Inflammatory macrophage treated with lipopolysaccharide for 4 hours (primary cell): Measurements from ENCODE around the gene PRF1.
"Not testable (repeated sequence)": the region's sequence is repeated elsewhere in the genome, so short reads cannot be mapped to it uniquely, and the experiment has no call there.

Source experiments
- DNase-seq: peaks from one replicate; pipeline ENCODE4 v3.0.0-alpha.2; 2020

The PRF1 gene

GRCh38 chr10:70592186-70592735, 10.3 kb downstream of the PRF1 start:
- DNase-seq = no peak

- DNase-seq = no peak
Measured at GRCh38 chr10:70590655-70591416, 11.7 kb downstream of the PRF1 start.

DNA sequence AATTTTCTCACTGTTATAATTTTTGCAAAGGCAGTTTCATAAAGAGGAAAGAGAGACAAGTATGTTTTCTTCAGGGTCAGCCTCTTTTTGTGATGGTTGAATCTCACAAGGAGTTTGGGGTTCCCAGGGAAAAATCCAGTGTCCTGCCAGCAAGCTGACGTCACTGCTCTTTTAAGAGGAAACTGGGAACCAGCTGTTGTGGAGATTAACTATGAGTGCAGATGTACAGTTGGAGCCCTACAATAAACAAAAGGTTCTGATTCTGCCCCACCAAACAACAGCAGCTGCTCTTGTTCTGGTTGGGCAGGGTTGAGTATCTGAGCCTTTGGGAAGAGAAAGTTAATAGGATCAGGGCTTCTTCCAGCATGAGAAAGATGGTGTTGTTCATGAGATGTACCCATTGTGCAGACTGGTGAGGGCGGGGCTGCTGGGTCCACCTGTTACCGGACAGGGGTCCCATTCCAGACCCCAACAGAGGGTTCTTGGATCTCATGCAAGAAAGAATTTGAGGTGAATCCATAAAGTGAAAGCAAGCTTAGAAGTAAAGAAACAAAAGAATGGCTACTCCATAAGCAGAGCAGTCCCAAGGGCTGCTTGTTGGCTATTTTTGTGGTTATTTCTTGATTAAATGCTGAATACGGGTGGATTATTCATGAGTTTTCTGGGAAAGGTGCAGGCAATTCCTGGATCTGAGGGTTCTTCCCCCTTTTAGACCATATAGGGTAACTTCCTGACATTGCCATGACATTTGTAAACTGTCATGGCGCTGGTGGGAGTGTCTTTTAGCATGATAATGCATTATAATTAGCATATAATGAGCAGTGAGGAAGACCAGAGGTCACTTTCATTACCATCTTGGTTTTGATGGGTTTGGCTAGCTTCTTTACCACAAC, 12.5 kb downstream of the PRF1 start:
- no peak for DNase-seq

GRCh38 chr10:70588859-70589570, 13.5 kb downstream of the PRF1 start:
- no peak for DNase-seq

DNA sequence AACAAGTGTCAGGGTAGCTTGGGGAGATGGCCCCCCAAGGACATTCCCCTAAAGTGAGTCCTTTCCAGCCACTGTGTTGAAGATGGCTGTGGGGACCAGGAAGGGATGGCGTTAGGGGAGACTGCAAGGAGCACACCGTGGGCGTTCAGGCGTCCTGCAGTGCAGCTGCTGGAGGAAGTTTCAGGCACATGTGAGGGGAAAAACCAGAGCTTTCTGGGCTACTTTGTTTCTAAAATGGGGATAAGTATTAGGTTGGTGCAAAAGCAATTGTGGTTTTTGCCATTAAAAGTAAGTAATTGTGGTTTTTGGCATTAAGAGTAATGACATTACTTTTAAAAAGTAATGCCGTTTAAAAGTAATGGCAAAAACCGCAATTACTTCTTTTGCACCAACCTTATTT, 14.3 kb downstream of the PRF1 start:
- peak; percentile 53 for DNase-seq

- DNase-seq = no peak
Measured at GRCh38 chr10:70587045-70587658, 15.4 kb downstream of the PRF1 start.

DNA sequence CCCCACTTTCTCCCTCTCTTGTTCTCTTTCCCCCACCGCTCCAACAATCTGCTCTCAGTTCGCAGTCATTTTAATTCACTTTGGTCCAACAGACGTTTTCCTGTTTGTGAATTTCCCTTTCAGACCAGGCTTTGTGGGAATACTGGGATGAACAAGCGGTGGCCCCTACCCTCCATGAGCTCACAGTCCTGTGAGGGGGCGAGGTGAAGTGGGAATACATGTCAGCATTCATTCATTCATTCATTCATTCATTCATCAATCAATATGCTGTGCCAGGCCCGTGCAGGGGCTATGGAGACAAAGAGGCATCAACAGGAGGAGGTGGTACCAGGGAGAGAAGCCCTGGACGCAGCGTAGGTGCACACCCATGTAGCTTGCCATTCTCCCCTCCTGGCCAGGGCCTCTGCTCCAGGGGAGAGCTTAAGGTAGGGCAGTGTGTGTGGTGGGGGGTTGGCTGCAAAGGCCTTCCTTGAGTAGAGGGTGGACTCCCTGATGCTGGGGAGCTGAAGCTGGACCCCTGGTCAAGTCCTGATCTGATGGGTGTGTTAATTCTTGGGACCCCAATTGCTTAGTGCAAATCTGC, 16.1 kb downstream of the PRF1 start:
- no peak for DNase-seq

DNA sequence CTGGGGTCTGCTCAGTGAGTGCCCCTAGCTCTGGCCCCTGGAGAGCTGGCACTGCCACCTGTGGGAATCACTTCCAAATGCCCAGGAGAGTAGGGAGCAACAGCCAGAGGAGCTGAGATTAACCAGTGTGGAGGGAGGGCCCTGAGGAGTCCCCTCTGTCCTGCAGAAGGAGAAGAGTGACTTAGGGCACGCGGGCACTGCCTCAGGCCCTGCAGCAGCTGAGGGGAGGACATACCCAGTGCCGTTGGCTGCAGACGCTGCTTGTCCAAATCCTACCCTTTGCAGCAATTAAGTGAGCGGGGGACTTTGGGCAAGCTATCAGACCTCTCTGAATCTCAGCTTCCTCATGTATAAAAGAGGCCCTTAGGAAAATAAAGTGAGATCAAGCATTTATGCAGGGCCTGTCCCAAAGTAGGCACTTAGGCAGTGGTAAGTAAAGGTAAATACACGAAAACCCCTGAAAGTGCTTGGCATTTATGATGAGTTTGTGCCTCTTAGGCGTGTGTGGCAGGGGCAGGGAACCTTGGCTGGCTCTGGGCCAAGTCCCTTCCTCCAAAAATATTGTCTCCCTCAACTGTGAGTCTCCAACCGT, 16.9 kb downstream of the PRF1 start:
- DNase-seq = no peak

DNA sequence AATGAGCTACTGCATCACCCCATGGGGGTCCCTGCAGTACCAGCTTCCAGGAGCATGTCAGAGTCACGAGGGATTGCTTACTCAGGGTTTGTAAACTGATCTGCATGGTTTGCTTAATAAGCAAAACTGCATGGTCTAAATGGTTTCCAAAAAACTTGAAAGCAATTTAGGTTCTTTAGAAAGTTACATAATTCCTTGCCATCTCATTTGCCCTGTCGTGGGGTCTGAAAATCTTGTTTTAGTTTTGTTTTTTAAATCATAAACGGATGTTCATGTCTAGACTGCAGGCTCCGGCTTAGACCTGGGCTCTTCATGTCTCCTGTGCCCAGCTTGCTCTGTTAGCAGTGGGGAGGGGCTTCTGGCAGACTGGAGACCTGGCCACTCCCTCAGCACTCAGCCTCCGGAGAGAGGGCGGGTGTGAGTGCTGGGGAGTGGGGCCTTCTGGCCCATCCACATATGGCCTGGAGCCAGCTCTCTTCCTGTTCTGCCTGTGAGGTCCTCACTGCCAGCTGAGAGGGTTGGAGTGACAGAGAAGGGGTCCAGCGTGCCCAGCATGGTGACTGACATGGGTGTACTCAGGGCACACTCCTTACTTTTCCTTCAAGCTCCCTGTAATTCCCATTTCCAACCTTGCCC, 17.5 kb downstream of the PRF1 start:
- no peak for DNase-seq

- DNase-seq = no peak
Measured at GRCh38 chr10:70584366-70584765, 18.2 kb downstream of the PRF1 start.

- DNase-seq = no peak
Measured at GRCh38 chr10:70583669-70584037, 18.9 kb downstream of the PRF1 start.

- DNase-seq = no peak
Measured at GRCh38 chr10:70582793-70583668, 19.5 kb downstream of the PRF1 start.

DNA sequence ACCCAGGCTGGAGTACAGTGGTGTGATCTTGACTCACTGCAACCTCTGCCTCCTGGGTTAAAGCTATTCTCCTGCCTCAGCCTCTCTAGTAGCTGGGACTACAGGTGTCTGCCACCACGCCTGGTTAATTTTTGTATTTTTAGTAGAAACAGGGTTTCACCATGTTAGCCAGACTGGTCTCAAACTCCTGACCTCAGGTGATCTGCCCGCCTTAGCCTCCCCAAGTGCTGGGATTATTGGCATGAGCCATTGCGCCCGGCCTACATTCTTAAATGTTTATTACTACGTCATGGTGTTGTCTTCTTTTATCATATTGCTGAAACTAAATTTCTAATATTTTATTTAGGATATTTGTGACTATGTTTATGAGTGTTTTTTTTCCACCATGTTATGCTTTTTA, 21.4 kb downstream of the PRF1 start:
- DNase-seq = not testable (repeated sequence)

DNA sequence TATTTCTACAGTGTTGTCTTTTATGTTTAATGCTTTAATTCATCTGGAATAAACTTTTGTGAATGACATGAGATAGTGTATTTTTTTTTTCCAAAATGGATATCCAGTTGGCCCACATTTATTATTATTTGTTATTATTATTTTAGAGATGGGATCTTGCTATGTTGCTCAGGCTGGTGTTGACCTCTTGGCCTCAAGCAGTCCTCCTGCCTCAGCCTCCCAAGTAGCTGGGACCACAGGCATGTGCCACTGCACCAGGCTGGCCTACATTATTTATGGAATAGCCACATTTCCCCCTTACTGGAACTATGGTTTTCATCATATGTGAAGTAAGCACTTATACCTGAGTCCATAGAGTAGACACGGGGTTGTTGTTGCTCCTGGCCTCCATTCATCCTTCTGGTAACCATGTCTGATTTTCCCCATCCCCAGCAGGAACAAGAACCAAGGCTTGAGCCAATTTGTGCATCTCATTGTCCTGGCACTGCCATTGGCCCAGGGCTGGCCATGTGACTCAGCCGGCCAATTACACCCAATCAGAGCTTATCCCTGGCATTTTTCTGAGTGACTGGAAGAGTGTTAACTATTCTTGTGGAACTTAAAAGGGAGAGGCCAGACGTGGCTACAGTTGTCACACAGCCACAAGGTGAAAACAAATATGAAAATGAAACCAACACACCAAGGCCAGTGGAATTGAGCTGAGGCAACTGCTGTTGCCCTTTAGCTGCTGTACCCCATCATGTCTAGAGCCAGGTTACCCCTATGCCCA, 23.1 kb downstream of the PRF1 start:
- peak; percentile 39 for DNase-seq

DNA sequence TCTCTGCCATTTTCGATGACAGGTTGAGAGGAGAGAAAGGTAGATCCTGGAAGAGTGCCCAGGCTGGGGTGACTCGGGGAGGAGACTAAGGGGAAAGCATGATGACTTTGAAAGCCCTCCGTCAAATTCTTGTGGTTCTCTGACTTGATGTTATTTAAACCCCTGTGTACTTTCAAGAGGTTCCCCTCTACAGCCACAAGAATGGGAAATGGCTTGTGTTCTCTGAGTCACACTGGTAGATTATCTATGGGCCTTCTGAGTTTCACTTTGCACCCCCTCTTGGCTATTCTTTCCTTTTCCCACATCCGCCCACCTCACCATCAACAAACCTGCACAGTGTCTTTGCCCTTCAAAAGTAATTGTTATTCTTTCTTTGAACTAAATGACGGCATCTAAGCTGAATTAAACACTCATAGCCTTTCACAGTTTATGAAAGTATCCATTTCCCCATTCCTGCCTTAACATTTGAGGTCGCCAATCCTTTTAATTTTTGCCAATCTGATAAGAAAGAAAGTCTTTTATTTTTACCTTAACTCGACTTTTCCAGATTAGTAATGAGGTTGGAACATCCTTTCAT, 24.1 kb downstream of the PRF1 start:
- DNase-seq = peak; percentile 39

GRCh38 chr10:70576803-70577517, 25.6 kb downstream of the PRF1 start:
- peak; percentile 37 for DNase-seq

DNA sequence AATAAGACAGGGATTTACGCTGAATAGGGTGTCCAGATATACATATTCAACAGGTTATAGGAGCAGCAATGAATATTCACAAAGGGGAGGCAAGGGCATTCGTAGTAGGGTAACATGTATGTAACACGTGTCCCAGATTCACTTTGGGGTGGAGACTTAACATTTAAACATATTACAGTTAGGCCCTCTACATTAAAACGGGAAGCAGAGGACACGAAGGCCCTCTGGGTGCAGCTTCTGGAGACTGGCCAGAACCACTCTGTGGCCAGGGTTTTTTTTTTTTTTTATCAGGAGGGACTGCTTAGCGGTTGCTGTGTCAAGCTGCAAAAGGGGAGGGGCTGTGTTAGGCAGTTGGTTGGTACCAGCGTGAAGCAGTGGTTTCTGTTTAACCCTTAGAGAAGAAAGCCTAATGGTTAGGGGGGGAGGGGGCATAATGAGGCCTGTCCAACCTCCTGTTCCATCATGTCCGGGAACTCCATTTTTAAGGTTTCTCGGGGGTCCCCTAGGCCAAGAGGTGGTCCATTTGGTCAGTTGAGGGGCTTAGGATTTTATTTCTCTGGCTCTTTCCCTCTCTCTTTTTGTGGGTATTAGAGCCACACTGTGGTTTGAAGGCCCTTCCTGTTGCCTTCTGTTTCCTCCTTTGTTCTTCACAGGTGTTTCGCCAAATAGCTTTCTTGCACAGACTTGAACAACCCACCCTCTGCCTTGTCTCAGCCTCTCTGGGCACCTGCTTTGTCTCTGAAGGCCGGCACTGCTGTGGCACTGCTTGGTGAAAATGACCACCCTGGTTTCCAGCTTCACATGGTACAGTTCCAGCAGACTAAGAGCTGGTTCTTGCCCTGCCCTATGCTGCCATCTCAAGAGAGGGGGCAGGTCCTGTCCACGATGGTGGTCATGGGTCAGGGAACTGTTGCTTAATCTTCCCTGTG, 26.4 kb downstream of the PRF1 start:
- DNase-seq = peak; percentile 83
